ENCODE data around the gene DNAH6.

The DNAH6 gene

GRCh38 chr2:84631985-84632384 is 115.7 kb downstream of the DNAH6 start:
- DNase-seq (ENCODE audit: low spot score): no peak

- DNase-seq (ENCODE audit: low spot score): no peak
Measured at GRCh38 chr2:84636080-84636971, 120.0 kb downstream of the DNAH6 start.

- no peak for DNase-seq (ENCODE audit: low spot score)
Measured at GRCh38 chr2:84639751-84640150, 123.5 kb downstream of the DNAH6 start.

- DNase-seq (ENCODE audit: low spot score): no peak
Measured at GRCh38 chr2:84640411-84640810, 124.1 kb downstream of the DNAH6 start.

- DNase-seq (ENCODE audit: low spot score): no peak
Measured at GRCh38 chr2:84641021-84641420, 124.7 kb downstream of the DNAH6 start.

GRCh38 chr2:84643991-84644390 is 127.7 kb downstream of the DNAH6 start:
- DNase-seq (ENCODE audit: low spot score): no peak

GRCh38 chr2:84646514-84646913 is 130.2 kb downstream of the DNAH6 start:
- no peak for DNase-seq (ENCODE audit: low spot score)

- DNase-seq (ENCODE audit: low spot score): no peak
Measured at GRCh38 chr2:84647267-84647666, 131.0 kb downstream of the DNAH6 start.

- DNase-seq (ENCODE audit: low spot score): no peak
Measured at GRCh38 chr2:84649058-84649457, 132.8 kb downstream of the DNAH6 start.

- DNase-seq (ENCODE audit: low spot score): no peak
Measured at GRCh38 chr2:84649487-84650142, 133.3 kb downstream of the DNAH6 start.

- DNase-seq (ENCODE audit: low spot score): no peak
Measured at GRCh38 chr2:84652431-84652830, 136.1 kb downstream of the DNAH6 start.

GRCh38 chr2:84653302-84653701 is 137.0 kb downstream of the DNAH6 start:
- DNase-seq (ENCODE audit: low spot score): no peak

GRCh38 chr2:84654414-84654813 is 138.1 kb downstream of the DNAH6 start:
- no peak for DNase-seq (ENCODE audit: low spot score)

GRCh38 chr2:84669122-84669521 is 152.8 kb downstream of the DNAH6 start:
- no peak for DNase-seq (ENCODE audit: low spot score)

- no peak for DNase-seq (ENCODE audit: low spot score)
Measured at GRCh38 chr2:84674099-84674498, 157.8 kb downstream of the DNAH6 start.

GRCh38 chr2:84674586-84674985 is 158.3 kb downstream of the DNAH6 start:
- no peak for DNase-seq (ENCODE audit: low spot score)

GRCh38 chr2:84676295-84676694 is 160.0 kb downstream of the DNAH6 start:
- DNase-seq (ENCODE audit: low spot score): no peak

- DNase-seq (ENCODE audit: low spot score): no peak
Measured at GRCh38 chr2:84678214-84678613, 161.9 kb downstream of the DNAH6 start.

- no peak for DNase-seq (ENCODE audit: low spot score)
Measured at GRCh38 chr2:84686783-84687476, 170.6 kb downstream of the DNAH6 start.

GRCh38 chr2:84687498-84688149 is 171.3 kb downstream of the DNAH6 start:
- no peak for DNase-seq (ENCODE audit: low spot score)

GRCh38 chr2:84690225-84690624 is 173.9 kb downstream of the DNAH6 start:
- no peak for DNase-seq (ENCODE audit: low spot score)

GRCh38 chr2:84694088-84694622 is 177.9 kb downstream of the DNAH6 start:
- DNase-seq (ENCODE audit: low spot score): no peak

Measured in NAMALWA (cell line).